EL (cell line): ENCODE measurements around the gene MUSTN1.
A peak's percentile ranks its signal among the peaks of the same experiment; 100 is the strongest.

ENCODE experiments used
- DNase-seq: peaks from one replicate; pipeline ENCODE4 v3.0.0-alpha.2; 2016

The MUSTN1 gene

GRCh38 chr3:52851348-52851747, 16.5 kb upstream of the MUSTN1 start:
- DNase-seq, result peak; percentile 49

- DNase-seq, result no peak
Observed at GRCh38 chr3:52849656-52850055, 14.8 kb upstream of the MUSTN1 start.

GRCh38 chr3:52848617-52849016, 13.8 kb upstream of the MUSTN1 start:
- peak; percentile 67 for DNase-seq

GRCh38 chr3:52847726-52848125, 12.9 kb upstream of the MUSTN1 start:
- no peak for DNase-seq

GRCh38 chr3:52847241-52847640, 12.4 kb upstream of the MUSTN1 start:
- DNase-seq, result no peak

GRCh38 chr3:52846432-52846965, 11.7 kb upstream of the MUSTN1 start:
- no peak for DNase-seq

GRCh38 chr3:52845691-52846431, 11.0 kb upstream of the MUSTN1 start:
- DNase-seq, result no peak

- DNase-seq, result no peak
Observed at GRCh38 chr3:52845157-52845556, 10.3 kb upstream of the MUSTN1 start.

- DNase-seq, result no peak
Observed at GRCh38 chr3:52844290-52844975, 9.6 kb upstream of the MUSTN1 start.

- no peak for DNase-seq
Observed at GRCh38 chr3:52843881-52844280, 9.1 kb upstream of the MUSTN1 start.

- DNase-seq, result no peak
Observed at GRCh38 chr3:52843108-52843865, 8.5 kb upstream of the MUSTN1 start.

- no peak for DNase-seq
Observed at GRCh38 chr3:52842424-52842823, 7.6 kb upstream of the MUSTN1 start.

GRCh38 chr3:52841981-52842340, 7.1 kb upstream of the MUSTN1 start:
- DNase-seq, result no peak

- no peak for DNase-seq
Observed at GRCh38 chr3:52841211-52841980, 6.6 kb upstream of the MUSTN1 start.

GRCh38 chr3:52839892-52840545, 5.2 kb upstream of the MUSTN1 start:
- DNase-seq, result no peak

GRCh38 chr3:52839268-52839575, 4.4 kb upstream of the MUSTN1 start:
- DNase-seq, result no peak

- no peak for DNase-seq
Observed at GRCh38 chr3:52838561-52839267, 3.9 kb upstream of the MUSTN1 start.

GRCh38 chr3:52836986-52837385, 2.2 kb upstream of the MUSTN1 start:
- DNase-seq, result no peak

- DNase-seq, result no peak
Observed at GRCh38 chr3:52836471-52836845, 1.6 kb upstream of the MUSTN1 start.

GRCh38 chr3:52835766-52836470, 1.1 kb upstream of the MUSTN1 start:
- DNase-seq, result no peak

GRCh38 chr3:52833202-52833601, 1.6 kb downstream of the MUSTN1 start:
- no peak for DNase-seq
